ENCODE data around the gene NKD2. TPM values are rescaled to one million over a fixed set of nuclear protein-coding genes. Genes with fewer than 3 reads are reported as not detected.

Gene NKD2
- total and polyA plus RNA-seq, 7 experiments from 2014 or later, result 4.8 TPM; not detected in 6

DNA sequence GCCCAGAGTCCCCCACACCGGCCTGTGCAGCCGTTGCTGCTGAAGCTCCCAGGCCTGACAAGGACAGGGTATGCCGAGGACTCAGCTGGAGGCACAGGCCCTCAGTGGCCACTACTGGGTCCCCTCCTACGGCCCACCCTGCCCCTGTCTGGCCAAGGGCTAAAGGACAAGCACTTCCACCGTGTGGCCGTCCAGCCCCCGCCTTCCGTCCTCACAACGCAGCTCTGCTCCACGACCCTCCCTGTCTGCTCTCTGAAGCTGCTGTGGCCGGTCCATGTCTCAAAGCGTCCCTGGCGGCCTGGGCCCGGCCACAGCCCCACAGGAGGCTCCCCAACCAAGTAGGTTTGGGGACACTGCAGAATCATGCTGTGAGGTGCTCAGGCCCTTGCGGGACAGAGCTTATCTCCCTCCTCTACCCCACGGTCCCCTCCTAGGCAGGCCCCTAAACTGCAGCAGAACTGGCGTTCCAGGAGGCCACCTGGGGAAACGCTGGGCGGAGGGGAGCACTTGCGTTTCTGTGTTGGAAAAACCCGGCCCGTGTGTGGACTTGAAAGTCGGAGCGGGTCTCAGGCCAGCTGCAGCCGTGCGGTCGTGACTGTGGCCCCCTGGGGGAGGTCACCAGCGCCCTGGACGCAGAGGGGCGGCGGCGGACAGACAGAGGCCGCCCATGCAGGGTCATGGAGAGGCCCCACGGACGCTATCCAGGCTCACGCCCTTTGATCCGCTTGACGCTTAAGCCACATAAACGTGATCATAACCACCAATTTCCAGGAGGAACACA lies 45.6 kb downstream of the NKD2 start:
- H3K27ac ChIP-seq (ENCODE audit: low read depth, low read length), result no peak overlapping the region
- intact Hi-C loops (cut with micrococcal nuclease), result loop anchor here in 1 of 2 donors (10.0 kb wide), 1 partner anchor 51 kb away; no protein-coding TSS in a partner anchor
- H3K27me3 ChIP-seq (ENCODE audit: control insufficient read depth in 2 of 2, insufficient read depth in 2 of 2, low read length in 2 of 2), result no peaks in the 10 kb centered on the region
- H3K9me3 ChIP-seq (ENCODE audit: control insufficient read depth in 2 of 3, low read length in 3 of 3), result no peaks in the 10 kb centered on the region
- ATAC-seq, result no peak
- Mint-ChIP-seq H3K27me3 (no peaks in the 10 kb centered on the region), H3K4me1 (no peaks in the 10 kb centered on the region), H3K9me3 (no peaks in the 10 kb centered on the region), H3K27ac (no peak overlapping the region), H3K36me3 (peaks cover 0 to 19% (median 3%) of the 10 kb centered on the region in 5 donors), H3K4me3 (no peak overlapping the region)
- CTCF ChIA-PET, result no interaction called here
- H3K4me1 ChIP-seq (ENCODE audit: control insufficient read depth in 2 of 2, insufficient read depth in 2 of 2, low read length in 2 of 2), result no peaks in the 10 kb centered on the region
- no peak for DNase-seq
- POLR2A ChIA-PET, result no interaction called here
- H3K4me3 ChIP-seq (ENCODE audit: low read length), result no peak overlapping the region
- peaks cover 0 to 80% (median 0%) of the 10 kb centered on the region in 3 experiments for H3K36me3 ChIP-seq (ENCODE audit: control insufficient read depth in 2 of 3, insufficient read depth in 3 of 3, low read length in 3 of 3)

DNA sequence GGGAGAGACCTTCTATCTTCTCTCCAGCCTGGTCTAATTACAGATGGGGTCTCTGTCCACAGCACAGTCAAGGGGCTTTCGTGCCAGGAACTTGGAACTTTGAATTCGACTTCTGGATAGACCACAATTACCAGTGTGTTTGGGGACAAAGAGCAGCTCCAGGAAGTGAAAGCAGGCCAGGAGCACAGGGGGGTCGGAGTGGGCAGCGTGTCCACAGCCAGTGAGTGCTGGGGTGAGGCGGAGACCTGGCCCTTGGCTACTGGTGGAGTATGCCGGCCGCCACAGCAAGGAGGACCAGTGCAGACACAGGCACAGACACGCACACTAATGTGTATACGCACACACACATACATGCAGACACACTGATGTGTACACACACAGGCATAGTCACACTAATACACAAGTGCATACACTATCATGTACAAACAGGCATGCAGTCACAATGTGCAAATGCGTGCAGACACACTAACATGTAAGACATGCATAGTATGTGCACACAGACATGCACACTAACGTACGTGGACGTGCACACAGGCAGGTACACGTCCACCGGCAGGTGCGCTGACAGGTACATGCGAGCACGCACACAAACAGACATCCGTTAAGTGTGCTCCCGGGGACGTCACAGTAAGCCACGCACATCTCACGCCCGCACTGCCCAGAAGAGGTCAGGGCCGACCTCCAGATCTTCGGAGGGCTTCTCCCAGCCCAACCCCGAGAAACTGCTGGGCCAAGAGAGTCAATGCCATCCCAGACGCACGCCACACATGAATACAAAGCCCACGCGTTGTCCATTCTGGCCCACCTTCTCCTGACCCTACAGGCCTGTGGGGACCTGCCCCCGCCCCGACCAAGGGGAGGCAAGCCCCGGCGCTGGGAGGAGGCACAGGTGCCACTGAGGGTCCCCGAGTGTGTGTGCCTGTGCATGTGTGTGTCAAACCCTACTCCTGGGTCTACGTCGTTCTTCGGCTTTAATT lies 46.5 kb downstream of the NKD2 start:
- DNase-seq, result no peak
- POLR2A ChIA-PET, result no interaction called here
- CTCF ChIA-PET, result no interaction called here
- H3K27ac ChIP-seq (ENCODE audit: low read depth, low read length), result no peak overlapping the region
- H3K36me3 Mint-ChIP-seq, result peaks cover 0 to 21% (median 3%) of the 10 kb centered on the region in 5 donors
- ATAC-seq, result no peak
- no peaks in the 10 kb centered on the region for H3K27me3 Mint-ChIP-seq
- intact Hi-C loops (cut with micrococcal nuclease), result loop anchor here in 1 of 2 donors (10.0 kb wide), 1 partner anchor 50 kb away; no protein-coding TSS in a partner anchor
- no peak overlapping the region for H3K4me3 Mint-ChIP-seq
- no peaks in the 10 kb centered on the region for H3K27me3 ChIP-seq (ENCODE audit: control insufficient read depth in 2 of 2, insufficient read depth in 2 of 2, low read length in 2 of 2)
- no peaks in the 10 kb centered on the region for H3K9me3 Mint-ChIP-seq
- no peaks in the 10 kb centered on the region for H3K9me3 ChIP-seq (ENCODE audit: control insufficient read depth in 2 of 3, low read length in 3 of 3)
- no peak overlapping the region for H3K4me3 ChIP-seq (ENCODE audit: low read length)
- H3K36me3 ChIP-seq (ENCODE audit: control insufficient read depth in 2 of 3, insufficient read depth in 3 of 3, low read length in 3 of 3), result peaks cover 0 to 89% (median 0%) of the 10 kb centered on the region in 3 experiments
- no peaks in the 10 kb centered on the region for H3K4me1 ChIP-seq (ENCODE audit: control insufficient read depth in 2 of 2, insufficient read depth in 2 of 2, low read length in 2 of 2)
- no peaks in the 10 kb centered on the region for H3K4me1 Mint-ChIP-seq
- peak overlapping the region in 1 of 9 donors; percentile 27 for H3K27ac Mint-ChIP-seq

GRCh38 chr5:1055896-1056610 lies 47.5 kb downstream of the NKD2 start:
- Mint-ChIP-seq H3K4me3 (no peak overlapping the region), H3K36me3 (peaks cover 0 to 21% (median 3%) of the 10 kb centered on the region in 5 donors), H3K27ac (peak overlapping the region in 1 of 9 donors; percentile 47), H3K9me3 (no peaks in the 10 kb centered on the region), H3K4me1 (no peaks in the 10 kb centered on the region), H3K27me3 (no peaks in the 10 kb centered on the region)
- Histone ChIP-seq H3K4me3 (ENCODE audit: low read length) (no peak overlapping the region), H3K4me1 (ENCODE audit: control insufficient read depth in 2 of 2, insufficient read depth in 2 of 2, low read length in 2 of 2) (no peaks in the 10 kb centered on the region), H3K9me3 (ENCODE audit: control insufficient read depth in 2 of 3, low read length in 3 of 3) (no peaks in the 10 kb centered on the region), H3K36me3 (ENCODE audit: control insufficient read depth in 2 of 3, insufficient read depth in 3 of 3, low read length in 3 of 3) (peaks cover 0 to 96% (median 0%) of the 10 kb centered on the region in 3 experiments), H3K27ac (ENCODE audit: low read depth, low read length) (no peak overlapping the region), H3K27me3 (ENCODE audit: control insufficient read depth in 2 of 2, insufficient read depth in 2 of 2, low read length in 2 of 2) (no peaks in the 10 kb centered on the region)
- ATAC-seq (no peak), DNase-seq (no peak)
- CTCF ChIA-PET, result no interaction called here
- POLR2A ChIA-PET, result no interaction called here
- intact Hi-C loops (cut with micrococcal nuclease), result loop anchor here in 1 of 2 donors (10.0 kb wide), 1 partner anchor 49 kb away; no protein-coding TSS in a partner anchor

DNA sequence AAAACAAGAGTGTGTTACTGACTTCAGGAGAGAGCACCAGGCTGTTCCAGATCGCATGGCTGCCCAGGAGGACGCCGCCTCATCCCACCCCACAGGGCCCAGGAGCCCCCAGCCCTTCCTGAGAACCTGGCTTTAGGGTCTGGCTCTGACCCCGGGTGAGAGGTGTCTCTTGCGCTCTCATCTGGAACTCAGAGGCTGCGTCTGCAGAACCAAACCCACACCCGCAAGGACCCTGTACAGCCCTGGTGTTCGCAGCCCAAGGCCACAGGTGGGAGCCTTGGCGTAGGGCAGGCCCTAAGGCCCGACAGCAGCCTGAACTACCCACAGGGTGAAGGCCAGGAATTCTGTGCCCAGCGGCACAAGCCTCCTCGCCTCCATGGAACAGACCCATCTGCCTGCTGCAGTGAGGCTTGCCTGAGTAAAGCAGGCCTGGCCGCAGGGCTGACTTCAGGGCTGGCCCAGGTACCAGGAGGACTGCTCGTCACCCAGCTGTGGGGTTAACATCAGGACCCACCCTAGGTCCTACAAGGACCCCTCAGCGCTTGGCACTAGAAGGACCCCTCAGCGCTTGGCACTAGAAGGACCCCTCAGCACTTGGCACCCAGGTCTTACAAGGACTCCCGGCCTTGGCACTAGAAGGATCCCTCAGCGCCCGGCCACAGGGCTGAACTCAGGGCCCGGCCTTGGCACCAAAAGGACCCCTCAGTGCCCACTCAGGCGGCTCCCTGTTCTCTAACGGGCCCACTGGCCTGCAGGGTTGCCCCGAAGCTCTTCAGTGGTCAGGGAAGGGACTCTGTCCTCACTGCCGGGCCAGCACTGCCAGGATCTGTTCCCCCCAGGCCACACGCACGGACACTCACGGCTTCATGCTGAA lies 48.2 kb downstream of the NKD2 start:
- DNase-seq, result no peak
- H3K27me3 ChIP-seq (ENCODE audit: control insufficient read depth in 2 of 2, insufficient read depth in 2 of 2, low read length in 2 of 2), result no peaks in the 10 kb centered on the region
- H3K27ac Mint-ChIP-seq, result no peak overlapping the region
- H3K27me3 Mint-ChIP-seq, result no peaks in the 10 kb centered on the region
- no peaks in the 10 kb centered on the region for H3K9me3 Mint-ChIP-seq
- ATAC-seq, result no peak
- no peaks in the 10 kb centered on the region for H3K9me3 ChIP-seq (ENCODE audit: control insufficient read depth in 2 of 3, low read length in 3 of 3)
- no peaks in the 10 kb centered on the region for H3K4me1 ChIP-seq (ENCODE audit: control insufficient read depth in 2 of 2, insufficient read depth in 2 of 2, low read length in 2 of 2)
- H3K27ac ChIP-seq (ENCODE audit: low read depth, low read length), result no peak overlapping the region
- ChIA-PET POLR2A (no interaction called here), CTCF (no interaction called here)
- H3K4me1 Mint-ChIP-seq, result no peaks in the 10 kb centered on the region
- H3K4me3 ChIP-seq (ENCODE audit: low read length), result no peak overlapping the region
- peaks cover 0 to 93% (median 0%) of the 10 kb centered on the region in 3 experiments for H3K36me3 ChIP-seq (ENCODE audit: control insufficient read depth in 2 of 3, insufficient read depth in 3 of 3, low read length in 3 of 3)
- H3K36me3 Mint-ChIP-seq, result peaks cover 0 to 21% (median 3%) of the 10 kb centered on the region in 5 donors
- H3K4me3 Mint-ChIP-seq, result no peak overlapping the region
- intact Hi-C loops (cut with micrococcal nuclease), result loop anchor here in 1 of 2 donors (10.0 kb wide), 1 partner anchor 48 kb away; no protein-coding TSS in a partner anchor

GRCh38 chr5:1057485-1058082 lies 49.0 kb downstream of the NKD2 start:
- H3K27me3 ChIP-seq (ENCODE audit: control insufficient read depth in 2 of 2, insufficient read depth in 2 of 2, low read length in 2 of 2), result no peaks in the 10 kb centered on the region
- H3K36me3 ChIP-seq (ENCODE audit: control insufficient read depth in 2 of 3, insufficient read depth in 3 of 3, low read length in 3 of 3), result peaks cover 0 to 93% (median 0%) of the 10 kb centered on the region in 3 experiments
- Mint-ChIP-seq H3K9me3 (no peaks in the 10 kb centered on the region), H3K27me3 (no peaks in the 10 kb centered on the region), H3K27ac (no peak overlapping the region), H3K36me3 (peaks cover 0 to 25% (median 4%) of the 10 kb centered on the region in 5 donors), H3K4me1 (no peaks in the 10 kb centered on the region), H3K4me3 (no peak overlapping the region)
- no peak overlapping the region for H3K4me3 ChIP-seq (ENCODE audit: low read length)
- CTCF ChIA-PET, result no interaction called here
- H3K4me1 ChIP-seq (ENCODE audit: control insufficient read depth in 2 of 2, insufficient read depth in 2 of 2, low read length in 2 of 2), result no peaks in the 10 kb centered on the region
- no peak overlapping the region for H3K27ac ChIP-seq (ENCODE audit: low read depth, low read length)
- H3K9me3 ChIP-seq (ENCODE audit: control insufficient read depth in 2 of 3, low read length in 3 of 3), result no peaks in the 10 kb centered on the region
- no peak for ATAC-seq
- no peak for DNase-seq
- intact Hi-C loops (cut with micrococcal nuclease), result loop anchor here in 1 of 2 donors (10.0 kb wide), 1 partner anchor 47 kb away; no protein-coding TSS in a partner anchor
- POLR2A ChIA-PET, result no interaction called here

Data from naive thymus-derived CD4-positive, alpha-beta T cell (primary cell).